ENCODE results near the gene PDE4B. TPM values are rescaled to one million over a fixed set of nuclear protein-coding genes. Genes with fewer than 3 reads are reported as not detected.
"Not testable (repeated sequence)": the region's sequence is repeated elsewhere in the genome, so short reads cannot be mapped to it uniquely, and the experiment has no call there.

The PDE4B gene
- total RNA-seq, 1 experiment from 2014 or later, result 6.9 TPM

GRCh38 chr1:66388913-66389312 lies 596.2 kb downstream of the PDE4B start:
- DNase-seq (ENCODE audit: low read depth), result no peak

- DNase-seq (ENCODE audit: low read depth), result no peak
Observed at GRCh38 chr1:66393586-66394287, 601.0 kb downstream of the PDE4B start.

GRCh38 chr1:66394603-66395002 lies 601.9 kb downstream of the PDE4B start:
- no peak for DNase-seq (ENCODE audit: low read depth)

GRCh38 chr1:66395202-66396061 lies 602.7 kb downstream of the PDE4B start:
- DNase-seq (ENCODE audit: low read depth), result no peak

- no peak for DNase-seq (ENCODE audit: low read depth)
Observed at GRCh38 chr1:66396212-66396890, 603.7 kb downstream of the PDE4B start.

GRCh38 chr1:66397192-66397591 lies 604.5 kb downstream of the PDE4B start:
- no peak for DNase-seq (ENCODE audit: low read depth)

GRCh38 chr1:66399888-66400529 lies 607.3 kb downstream of the PDE4B start:
- DNase-seq (ENCODE audit: low read depth), result no peak

GRCh38 chr1:66400660-66401059 lies 608.0 kb downstream of the PDE4B start:
- DNase-seq (ENCODE audit: low read depth), result no peak

GRCh38 chr1:66401244-66401643 lies 608.5 kb downstream of the PDE4B start:
- DNase-seq (ENCODE audit: low read depth), result no peak

GRCh38 chr1:66402194-66402593 lies 609.5 kb downstream of the PDE4B start:
- no peak for DNase-seq (ENCODE audit: low read depth)

- no peak for DNase-seq (ENCODE audit: low read depth)
Observed at GRCh38 chr1:66403007-66403731, 610.5 kb downstream of the PDE4B start.

- no peak for DNase-seq (ENCODE audit: low read depth)
Observed at GRCh38 chr1:66405061-66405460, 612.4 kb downstream of the PDE4B start.

- not testable (repeated sequence) for DNase-seq (ENCODE audit: low read depth)
Observed at GRCh38 chr1:66411449-66411848, 618.8 kb downstream of the PDE4B start.

GRCh38 chr1:66412704-66413103 lies 620.0 kb downstream of the PDE4B start:
- no peak for DNase-seq (ENCODE audit: low read depth)

GRCh38 chr1:66413136-66413837 lies 620.6 kb downstream of the PDE4B start:
- no peak for DNase-seq (ENCODE audit: low read depth)

GRCh38 chr1:66413838-66414175 lies 621.1 kb downstream of the PDE4B start:
- no peak for DNase-seq (ENCODE audit: low read depth)

GRCh38 chr1:66415281-66415680 lies 622.6 kb downstream of the PDE4B start:
- no peak for DNase-seq (ENCODE audit: low read depth)

- no peak for DNase-seq (ENCODE audit: low read depth)
Observed at GRCh38 chr1:66415866-66416265, 623.2 kb downstream of the PDE4B start.

- no peak for DNase-seq (ENCODE audit: low read depth)
Observed at GRCh38 chr1:66416295-66416694, 623.6 kb downstream of the PDE4B start.

- DNase-seq (ENCODE audit: low read depth), result no peak
Observed at GRCh38 chr1:66418021-66418420, 625.3 kb downstream of the PDE4B start.

GRCh38 chr1:66420171-66420570 lies 627.5 kb downstream of the PDE4B start:
- DNase-seq (ENCODE audit: low read depth), result not testable (repeated sequence)
